Measurements from ENCODE around the gene E2F8.

E2F8 gene

GRCh38 chr11:19193916-19194315 is 46.8 kb downstream of the E2F8 start:
- no peak for DNase-seq (ENCODE audit: extremely low spot score, insufficient read length, low read depth)
- FAIRE-seq = no peak

DNA sequence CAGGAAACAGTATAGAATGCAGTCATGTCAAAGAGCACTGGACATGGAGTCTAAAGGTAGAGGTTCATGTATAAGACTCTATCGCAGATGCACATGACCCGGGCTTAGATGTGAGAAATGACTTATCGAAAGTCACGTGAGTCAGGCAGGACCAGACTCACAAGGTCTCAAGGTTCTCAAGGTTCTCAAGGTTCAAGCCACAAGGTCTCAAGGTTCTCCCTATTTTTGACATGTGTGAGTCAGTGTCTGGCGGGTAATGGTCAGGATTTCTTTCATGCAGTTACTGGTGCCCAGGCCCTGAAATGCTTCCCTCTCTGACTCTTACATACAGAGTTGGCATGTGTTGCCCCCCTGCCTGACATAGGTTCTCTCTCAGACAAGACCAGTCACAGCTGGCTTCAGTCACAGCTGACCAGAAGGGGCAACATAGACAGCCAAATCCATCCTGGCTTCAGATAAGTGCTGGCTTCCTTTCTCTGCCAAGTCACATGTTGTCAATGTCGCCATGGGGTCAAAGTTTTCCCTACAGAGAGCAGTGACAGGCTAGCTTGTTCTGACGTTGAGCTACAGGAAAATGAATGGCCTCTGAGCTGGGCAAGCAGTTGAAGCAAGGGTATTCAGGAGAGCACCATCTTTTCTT is 49.1 kb downstream of the E2F8 start:
- no peak for FAIRE-seq
- no peak for DNase-seq (ENCODE audit: extremely low spot score, insufficient read length, low read depth)

GRCh38 chr11:19187833-19188258 is 52.9 kb downstream of the E2F8 start:
- no peak for DNase-seq (ENCODE audit: extremely low spot score, insufficient read length, low read depth)
- no peak for FAIRE-seq

DNA sequence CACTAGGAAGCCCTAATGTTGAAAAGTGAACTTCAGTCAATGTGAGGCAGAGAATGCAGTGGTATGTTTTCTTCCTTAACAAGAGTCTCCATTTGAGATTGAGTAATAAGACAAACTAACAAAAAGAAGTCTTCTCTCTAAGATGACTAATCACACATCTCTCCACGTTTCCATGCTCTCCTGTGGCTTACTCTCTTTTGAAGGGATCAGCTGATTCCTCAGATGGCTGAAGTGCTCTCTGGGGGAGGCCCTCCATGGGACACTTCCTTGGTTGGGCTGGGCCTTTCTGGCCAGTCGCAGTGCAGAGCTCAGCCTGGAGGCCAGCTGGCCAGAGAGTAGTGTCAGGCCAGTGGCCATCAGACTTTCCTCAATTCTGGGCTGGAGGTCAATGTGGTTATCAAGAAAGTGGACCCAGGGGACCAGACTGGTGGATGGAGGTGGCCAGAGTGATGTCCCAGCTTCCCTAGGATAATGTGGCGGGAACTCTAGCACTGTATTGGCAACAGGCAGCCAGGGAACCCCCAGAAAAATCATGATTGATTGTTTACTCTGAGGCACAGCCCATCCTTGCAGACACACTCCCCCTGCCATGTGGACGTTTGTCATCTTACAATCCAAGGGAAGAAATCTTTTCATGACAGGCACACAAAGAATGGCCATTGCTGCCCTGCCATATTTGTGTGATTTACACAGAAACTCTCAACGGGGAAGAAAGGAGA is 53.5 kb downstream of the E2F8 start:
- no peak for FAIRE-seq
- DNase-seq (ENCODE audit: extremely low spot score, insufficient read length, low read depth) = no peak

DNA sequence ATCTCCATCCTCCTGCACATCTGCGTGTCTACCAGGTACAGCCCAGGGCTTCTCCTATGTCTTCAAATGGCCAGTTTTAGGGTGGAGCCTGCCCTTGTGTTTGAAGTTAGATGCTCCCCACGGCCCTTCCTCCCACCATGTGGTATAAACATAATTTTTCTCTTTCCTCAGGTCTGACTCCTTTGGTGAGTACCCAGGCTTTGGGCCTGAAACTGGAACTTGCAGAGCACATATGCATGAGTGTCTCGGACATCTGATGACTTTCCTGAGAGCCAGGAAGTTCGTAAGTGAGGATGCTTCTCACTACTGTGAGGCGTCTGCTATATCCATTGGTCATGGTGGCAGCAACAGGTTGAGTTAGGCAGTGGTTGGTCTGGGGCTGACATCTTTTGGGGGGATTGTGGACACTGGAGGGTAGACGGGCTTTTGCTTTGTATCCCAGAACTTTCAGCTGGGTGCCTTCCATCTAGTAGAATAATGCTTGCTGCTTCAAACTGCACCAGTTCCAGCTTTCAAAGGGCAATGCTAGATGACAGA is 55.2 kb downstream of the E2F8 start:
- no peak for FAIRE-seq
- DNase-seq (ENCODE audit: extremely low spot score, insufficient read length, low read depth) = no peak

DNA sequence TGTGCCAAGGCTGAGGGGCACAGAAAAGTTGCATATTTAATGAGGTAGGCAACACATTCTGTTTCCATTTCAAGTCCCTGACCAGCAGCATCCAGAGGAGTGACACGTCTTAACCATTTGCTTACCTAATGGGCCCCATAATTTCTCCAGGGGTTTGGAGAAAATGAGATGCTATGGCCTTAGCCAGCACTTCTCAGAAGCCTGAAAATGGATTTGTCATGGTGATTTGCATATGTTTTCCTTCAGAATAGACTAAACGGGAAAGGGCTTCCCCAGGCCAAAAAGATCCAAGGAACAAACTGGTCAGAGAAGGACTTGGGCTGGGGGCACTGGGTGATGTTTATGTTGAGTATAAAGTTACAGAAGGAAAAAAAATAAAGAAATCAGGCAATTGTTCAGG is 55.7 kb downstream of the E2F8 start:
- no peak for FAIRE-seq
- DNase-seq (ENCODE audit: extremely low spot score, insufficient read length, low read depth) = no peak

- no peak for DNase-seq (ENCODE audit: extremely low spot score, insufficient read length, low read depth)
- no peak for FAIRE-seq
Measured at GRCh38 chr11:19183646-19184045, 57.1 kb downstream of the E2F8 start.

DNA sequence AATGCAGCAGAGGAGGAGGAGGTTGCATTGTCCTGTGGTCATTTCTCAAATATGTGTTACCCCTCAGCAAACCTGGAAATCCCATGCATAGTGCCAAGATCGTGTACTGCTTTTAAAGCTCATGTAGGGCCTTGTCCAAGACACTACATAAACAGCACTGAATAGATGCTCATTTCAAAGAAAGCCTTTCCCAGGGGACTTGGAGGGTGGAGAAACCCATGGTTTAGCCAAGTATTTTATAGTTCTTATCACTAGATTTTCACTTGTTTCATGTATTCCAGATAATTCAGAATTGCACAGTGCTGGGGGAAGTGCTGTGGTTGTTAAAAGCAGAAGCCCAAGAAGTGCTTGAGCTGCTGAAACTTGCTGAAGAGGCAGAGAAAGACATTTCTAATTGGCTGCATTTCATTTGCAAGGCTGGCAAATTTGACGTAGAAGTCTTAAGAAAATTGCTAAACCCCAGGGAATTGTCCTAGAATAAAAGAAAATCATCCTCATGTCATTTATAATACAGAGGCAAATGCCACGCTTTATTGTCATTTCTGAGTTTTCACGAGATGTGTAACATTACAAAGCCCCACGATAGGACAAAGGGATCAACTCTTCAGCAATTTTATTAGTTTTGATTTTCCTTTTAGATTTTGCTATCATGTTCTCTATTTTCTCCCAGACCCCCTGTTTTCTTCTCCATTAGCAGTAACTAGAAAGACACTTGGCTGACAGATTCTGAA is 59.0 kb downstream of the E2F8 start:
- FAIRE-seq = no peak

GRCh38 chr11:19176629-19177186 is 64.0 kb downstream of the E2F8 start:
- no peak for FAIRE-seq
- DNase-seq (ENCODE audit: extremely low spot score, insufficient read length, low read depth) = no peak

More for the DNA sequence above, 59.0 kb downstream of the E2F8 start:
- no peak for DNase-seq (ENCODE audit: extremely low spot score, insufficient read length, low read depth)

All from GM18507 (cell line).